Right lung (tissue), 5 donors: Measurements from ENCODE around the gene ANXA2R. TPM values are rescaled to one million over a fixed set of nuclear protein-coding genes. Genes with fewer than 3 reads are reported as not detected.

Experiments used
- DNase-seq, 2 donors: peaks; one replicate each; pipeline ENCODE4 v3.0.0-alpha.2; 2013
- polyA plus RNA-seq, 5 donors: library from polyadenylated mRNA; unstranded; fragments of 120-200 nt; gene quantifications; one replicate each; pipeline versions ENCODE4 v1.2.1 to v1.2.3, GENCODE V29; 2013; ENCODE audit warnings: inconsistent platforms in 1 of 5, low replicate concordance in 1 of 5; ENCODE audit not compliant: insufficient read length in 5 of 5, insufficient read depth in 1 of 5

ANXA2R gene
- polyA plus RNA-seq, 5 donors, result 1.1 to 2.4 (median 2.2) TPM

GRCh38 chr5:43005031-43005430, 35.1 kb downstream of the ANXA2R start:
- DNase-seq, result no peak

GRCh38 chr5:43001748-43002147, 38.4 kb downstream of the ANXA2R start:
- DNase-seq, result no peak

GRCh38 chr5:43000914-43001313, 39.2 kb downstream of the ANXA2R start:
- DNase-seq, result no peak

GRCh38 chr5:43000111-43000840, 39.8 kb downstream of the ANXA2R start:
- no peak for DNase-seq

- DNase-seq, result no peak
Observed at GRCh38 chr5:42995360-42995751, 44.8 kb downstream of the ANXA2R start.

GRCh38 chr5:42994555-42995359, 45.4 kb downstream of the ANXA2R start:
- DNase-seq, result peak; percentile 85 to 88

GRCh38 chr5:42994246-42994554, 45.9 kb downstream of the ANXA2R start:
- DNase-seq, result no peak

GRCh38 chr5:42993516-42994245, 46.4 kb downstream of the ANXA2R start:
- peak in 1 of 2 donors; percentile 52 for DNase-seq

GRCh38 chr5:42992088-42992879, 47.8 kb downstream of the ANXA2R start:
- DNase-seq, result peak; percentile 65 to 69

GRCh38 chr5:42991404-42992087, 48.6 kb downstream of the ANXA2R start:
- DNase-seq, result no peak

- DNase-seq, result no peak
Observed at GRCh38 chr5:42990892-42991291, 49.2 kb downstream of the ANXA2R start.

Other genes starting within 250 kb of the ANXA2R start
- 100 to 1,000 TPM; 408 to 914 (median 826) TPM for gene SELENOP, start 228.4 kb downstream of the ANXA2R start, polyA plus RNA-seq
- gene ZNF131, start 80.6 kb upstream of the ANXA2R start, polyA plus RNA-seq, result 10 to 100 TPM; 46.1 to 70.3 (median 66.0) TPM
- gene NIM1K, start 151.9 kb upstream of the ANXA2R start, polyA plus RNA-seq, result under 1 TPM; 0.31 to 0.96 (median 0.44) TPM